Suprapubic skin (tissue), 4 donors: ENCODE data around the gene PRDM5. TPM values are rescaled to one million over a fixed set of nuclear protein-coding genes. Genes with fewer than 3 reads are reported as not detected.

Experiments used
- DNase-seq, 2 donors: peaks; one replicate each; pipeline ENCODE4 v3.0.0-alpha.2; 2019; ENCODE audit warnings: low spot score in 2 of 2
- H3K27ac ChIP-seq: fragments of 200-600 bp; sonication (generic); one replicate; pipeline ENCODE4 v1.5.1; 2019
- H3K27me3 ChIP-seq: fragments of 200-600 bp; sonication (generic); one replicate; pipeline ENCODE4 v1.5.1; 2019
- H3K36me3 ChIP-seq: fragments of 200-600 bp; sonication (generic); one replicate; pipeline ENCODE4 v1.5.1; 2019
- H3K4me1 ChIP-seq: fragments of 200-600 bp; sonication (generic); one replicate; pipeline ENCODE4 v1.5.1; 2019
- H3K4me3 ChIP-seq: fragments of 200-600 bp; sonication (generic); one replicate; pipeline ENCODE4 v1.5.1; 2019; ENCODE audit warnings: mild to moderate bottlenecking
- H3K9me3 ChIP-seq: fragments of 200-600 bp; sonication (generic); one replicate; pipeline ENCODE4 v1.5.1; 2019
- CTCF ChIP-seq, 2 donors: fragments of 200-600 bp in 1 of 2; fragments of 450-650 bp in 1 of 2; sonication (generic) in 1 of 2; IDR thresholded peaks; one replicate each; pipeline ENCODE4 v1.5.1; 2016 to 2019; ENCODE audit warnings: antibody characterized with exemption in 2 of 2, mild to moderate bottlenecking in 1 of 2, moderate library complexity in 1 of 2
- EP300 ChIP-seq: sonication (generic); formaldehyde crosslinking; IDR thresholded peaks from one replicate; pipeline ENCODE4 v1.6.1; 2017; ENCODE audit warnings: antibody characterized with exemption
- POLR2A ChIP-seq, 2 donors: fragments of 450-650 bp; IDR thresholded peaks; one replicate each; pipeline ENCODE4 v1.6.1; 2017; ENCODE audit warnings: antibody characterized with exemption in 2 of 2, mild to moderate bottlenecking in 2 of 2, moderate library complexity in 2 of 2
- POLR2AphosphoS5 ChIP-seq, 3 donors: sonication (generic); formaldehyde crosslinking; IDR thresholded peaks; one replicate each; pipeline ENCODE4 v1.6.1; 2017; ENCODE audit warnings: antibody characterized with exemption in 3 of 3
- WGBS: methylation state at CpG from one replicate; pipeline ENCODE4 v1.1.5; 2018; 5-methylcytosine and 5-hydroxymethylcytosine counted together
- total RNA-seq, 4 donors: library from RNA; depleted of rRNA; stranded (reverse); fragments of >200 nt; gene quantifications; one replicate each; pipeline ENCODE4 v1.1.0, GENCODE V29; 2016

Gene PRDM5
- total RNA-seq, 4 donors from 2014 or later: 3.0 to 12.0 (median 4.5) TPM

DNA sequence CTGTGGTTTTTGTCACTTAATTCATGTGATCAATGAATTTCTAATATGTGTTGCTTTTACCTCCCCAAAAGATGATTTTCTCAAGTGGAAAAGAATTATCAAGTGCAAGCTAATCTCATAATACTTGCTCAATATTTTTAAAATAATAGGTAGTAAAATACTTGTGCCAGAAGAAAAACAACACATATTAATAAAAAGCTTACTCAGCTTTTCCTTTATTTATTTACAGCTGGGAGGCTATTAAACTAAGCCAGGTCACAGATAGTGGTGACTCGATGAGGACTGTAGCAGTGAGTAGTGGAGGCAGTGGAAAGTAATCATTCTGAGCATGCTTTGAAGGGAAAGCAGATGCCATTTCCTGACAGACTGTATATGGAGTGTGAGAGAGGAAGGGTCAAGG lies 96.1 kb downstream of the PRDM5 start:
- TF ChIP-seq EP300: no peak
- no peak for TF ChIP-seq CTCF (IDR thresholded peaks at IDR 0.05)
- TF ChIP-seq POLR2AphosphoS5 (IDR thresholded peaks at IDR 0.05): no peak
- no peak for TF ChIP-seq POLR2A (IDR thresholded peaks at IDR 0.05)
- Histone ChIP-seq H3K4me3 (no peak overlapping the region), H3K27ac (no peak overlapping the region), H3K4me1 (no peaks in the 10 kb centered on the region), H3K9me3 (no peaks in the 10 kb centered on the region), H3K27me3 (no peaks in the 10 kb centered on the region), H3K36me3 (no peaks in the 10 kb centered on the region)
- no peak for DNase-seq
- WGBS: 55% methylated on average over 1 of the region's 1 CpG

- DNase-seq: no peak
- H3K36me3 ChIP-seq: no peaks in the 10 kb centered on the region
- no peak overlapping the region for H3K27ac ChIP-seq
- no peaks in the 10 kb centered on the region for H3K9me3 ChIP-seq
- no peak overlapping the region for H3K4me3 ChIP-seq
- no peak for TF ChIP-seq CTCF (IDR thresholded peaks at IDR 0.05)
- TF ChIP-seq POLR2AphosphoS5 (IDR thresholded peaks at IDR 0.05): no peak
- no peak for TF ChIP-seq POLR2A (IDR thresholded peaks at IDR 0.05)
- no peak for TF ChIP-seq EP300
- H3K4me1 ChIP-seq: no peaks in the 10 kb centered on the region
- no peaks in the 10 kb centered on the region for H3K27me3 ChIP-seq
These were observed 97.6 kb downstream of the PRDM5 start for GRCh38 chr4:120824946-120825345.

DNA sequence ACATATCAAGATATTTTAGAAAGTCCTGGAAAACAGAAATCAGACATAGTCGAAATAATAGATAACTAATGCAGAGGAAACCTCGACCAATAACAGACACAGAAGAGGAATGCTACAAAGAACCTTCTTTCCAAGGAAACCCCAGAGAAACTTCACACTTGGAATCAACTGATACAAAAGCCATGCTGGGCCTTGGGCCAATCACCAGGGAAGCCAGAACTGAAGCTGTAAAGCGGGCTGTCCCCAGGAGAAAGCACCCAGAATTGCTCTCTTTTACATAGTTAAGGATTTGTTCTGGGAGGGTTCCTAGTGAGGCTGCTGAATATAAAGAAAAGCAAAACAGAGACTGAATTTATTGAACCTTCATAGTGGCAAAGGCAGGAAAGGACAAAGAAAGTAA lies 100.5 kb downstream of the PRDM5 start:
- H3K27me3 ChIP-seq: no peaks in the 10 kb centered on the region
- no peak overlapping the region for H3K4me3 ChIP-seq
- 89% methylated on average over 3 of the region's 3 CpGs for WGBS
- H3K4me1 ChIP-seq: no peaks in the 10 kb centered on the region
- TF ChIP-seq POLR2A (IDR thresholded peaks at IDR 0.05) (no peak), POLR2AphosphoS5 (IDR thresholded peaks at IDR 0.05) (no peak), CTCF (IDR thresholded peaks at IDR 0.05) (no peak), EP300 (no peak)
- no peaks in the 10 kb centered on the region for H3K36me3 ChIP-seq
- no peak for DNase-seq
- H3K9me3 ChIP-seq: no peaks in the 10 kb centered on the region
- H3K27ac ChIP-seq: no peak overlapping the region

- Histone ChIP-seq H3K4me3 (no peak overlapping the region), H3K4me1 (no peaks in the 10 kb centered on the region), H3K9me3 (no peaks in the 10 kb centered on the region), H3K36me3 (no peaks in the 10 kb centered on the region), H3K27ac (no peak overlapping the region), H3K27me3 (no peaks in the 10 kb centered on the region)
- no peak for DNase-seq
- 92% methylated on average over 3 of the region's 3 CpGs for WGBS
- TF ChIP-seq POLR2AphosphoS5 (IDR thresholded peaks at IDR 0.05) (no peak), POLR2A (IDR thresholded peaks at IDR 0.05) (no peak), CTCF (IDR thresholded peaks at IDR 0.05) (no peak), EP300 (no peak)
These were observed 101.5 kb downstream of the PRDM5 start for GRCh38 chr4:120821029-120821428.

GRCh38 chr4:120819805-120820437 lies 102.6 kb downstream of the PRDM5 start:
- 95% methylated on average over 6 of the region's 6 CpGs for WGBS

More at GRCh38 chr4:120819805-120820437, 102.6 kb downstream of the PRDM5 start:
- Histone ChIP-seq H3K9me3 (no peaks in the 10 kb centered on the region), H3K27me3 (no peaks in the 10 kb centered on the region), H3K36me3 (no peaks in the 10 kb centered on the region), H3K4me1 (no peaks in the 10 kb centered on the region), H3K4me3 (no peak overlapping the region), H3K27ac (no peak overlapping the region)
- TF ChIP-seq EP300 (no peak), CTCF (IDR thresholded peaks at IDR 0.05) (no peak), POLR2A (IDR thresholded peaks at IDR 0.05) (no peak), POLR2AphosphoS5 (IDR thresholded peaks at IDR 0.05) (no peak)
- no peak for DNase-seq
